Heart left ventricle (tissue), 16 donors: ENCODE results near the gene KCNAB1. TPM values are rescaled to one million over a fixed set of nuclear protein-coding genes. Genes with fewer than 3 reads are reported as not detected.

Experiments
- ATAC-seq, 4 donors: fragments of 200-7000 bp; cut with Tn5 transposase; one replicate each; pipeline ENCODE4 v1.9.1; 2020 to 2022; ENCODE audit warnings: moderate library complexity in 4 of 4, mild to moderate bottlenecking in 3 of 4, moderate number of reproducible peaks in 1 of 4
- DNase-seq, 5 donors: peaks; one replicate each; pipeline ENCODE4 v3.0.0-alpha.2; 2020
- H3K27ac ChIP-seq, 12 donors: fragments of 200-600 bp; sonication (generic) in 4 of 12; one replicate each; pipeline versions ENCODE4 v1.5.0 to v1.8.0; 2016 to 2022; ENCODE audit warnings: mild to moderate bottlenecking in 2 of 12
- H3K27me3 ChIP-seq, 9 donors: fragments of 200-600 bp; sonication (generic) in 2 of 9; one replicate each; pipeline versions ENCODE4 v1.5.1 to v1.8.0; 2016 to 2022; ENCODE audit warnings: mild to moderate bottlenecking in 3 of 9
- H3K36me3 ChIP-seq, 9 donors: fragments of 200-600 bp; sonication (generic) in 2 of 9; one replicate each; pipeline versions ENCODE4 v1.5.0 to v1.8.0; 2018 to 2022; ENCODE audit warnings: mild to moderate bottlenecking in 2 of 9
- H3K4me1 ChIP-seq, 12 donors: fragments of 200-600 bp; sonication (generic) in 4 of 12; one replicate each; pipeline versions ENCODE4 v1.5.0 to v1.8.0; 2016 to 2022; ENCODE audit warnings: mild to moderate bottlenecking in 3 of 12
- H3K4me3 ChIP-seq, 12 donors: fragments of 200-600 bp; sonication (generic) in 4 of 12; one replicate each; pipeline versions ENCODE4 v1.5.0 to v1.8.0; 2017 to 2022; ENCODE audit warnings: mild to moderate bottlenecking in 9 of 12, moderate library complexity in 4 of 12
- H3K9me3 ChIP-seq, 12 donors: fragments of 200-600 bp; sonication (generic) in 4 of 12; one replicate each; pipeline versions ENCODE4 v1.5.0 to v1.8.0; 2016 to 2022; ENCODE audit warnings: mild to moderate bottlenecking in 1 of 12
- POLR2A ChIP-seq, 2 donors: fragments of 450-650 bp; IDR thresholded peaks; one replicate each; pipeline ENCODE4 v1.6.1; 2017; ENCODE audit warnings: antibody characterized with exemption in 2 of 2, mild to moderate bottlenecking in 2 of 2, moderate library complexity in 2 of 2
- WGBS, 4 donors: extraction: QIAGEN DNeasy Blood & Tissue Kit in 2 of 4; methylation state at CpG; one replicate each; pipeline versions ENCODE4 v1.1.5 to v1.1.7; 2013 to 2018; 5-methylcytosine and 5-hydroxymethylcytosine counted together
- intact Hi-C, 10 donors: fragments of 100-400 bp; cut with DNase I; formaldehyde crosslinking; loops; one replicate each; pipeline versions ENCODE4 v1.11.1 to v1.14.2; 2022
- polyA plus RNA-seq, 2 donors: library from polyadenylated mRNA; stranded (reverse); fragments of 200-250 nt; gene quantifications; one replicate each; pipeline ENCODE4 v1.2.3, GENCODE V29; 2013
- total RNA-seq, 9 donors: library from RNA; depleted of rRNA in 2 of 9; stranded (reverse); fragments of >200 nt in 2 of 9; fragmentation: NEBNext Ultra II Directional in 3 of 9; extraction: Animal tissue kit (Norgen Biotek cat#: 25700) in 3 of 9; gene quantifications; one replicate each; pipeline versions ENCODE4 v1.1.0 to v1.2.4, GENCODE V29; 2016 to 2023
- TF ChIP-seq, protein P1 (sequence below), 12 donors: fragments of 200-600 bp; sonication (generic) in 4 of 12; IDR thresholded peaks; one replicate each; pipeline versions ENCODE4 v1.5.0 to v1.8.0; 2018 to 2022; ENCODE audit warnings: antibody characterized with exemption in 12 of 12, mild to moderate bottlenecking in 5 of 12
- donor health status: ischemic (EF 13 %, LVEDD 7.1; RV severe dilation, severe dysfunction).
- donor health status: healthy with polysubstance abuse.
- donor health status: DM: no; HTN: yes; CAD: no.
- donor health status: DM: no; HTN: no; CAD: no.
- donor health status: ischemic (EF 25% LVEDD 6.9; RV normal size, moderate dysfunction).
- donor health status: ischemic (EF 25% LVEDD 5.7; RV mildly dilated, moderate dysfunction).
- donor health status: healthy.
- donor health status: DM: yes; HTN: yes; CAD: no.
- donor health status: ischemic (EF 35%, LVEDD 5.7; RV mildly dilated, moderate dysfunction).
- donor health status: nonischemic (EF 11% LVEDD 7.7; RV severe dilation, severe dysfunction).
- donor health status: DM: yes; HTN: yes; CAD: no.
- donor health status: PGD.
- donor health status: ischemic (EF 29% LVEDD 5.4; RV normal size, mild dysfunction).
- donor health status: nonischemic (EF 23%, LVEDD 6.1; RV moderate dilation, normal function).

KCNAB1 gene
- total and polyA plus RNA-seq, 11 donors = 1.1 to 3.5 (median 2.3) TPM

DNA sequence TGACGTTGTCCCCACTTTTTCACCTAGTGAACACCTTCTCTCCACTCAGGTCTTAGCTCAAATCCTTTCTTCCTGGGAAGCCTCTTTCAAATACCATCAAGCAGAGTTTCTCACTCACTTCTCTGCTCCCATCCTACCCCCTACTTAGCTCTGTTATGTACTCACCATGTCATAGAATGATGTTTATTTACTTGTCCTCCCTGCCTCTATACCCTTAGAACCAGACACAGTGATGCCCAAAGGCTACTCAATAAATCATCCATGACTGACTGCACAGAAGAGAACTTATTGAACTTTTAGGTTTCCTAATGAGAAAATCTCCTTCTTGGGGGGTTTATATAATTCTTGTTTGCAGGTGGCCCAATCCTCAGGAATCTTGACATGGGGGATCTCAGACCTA is 280.4 kb downstream of the KCNAB1 start:
- TF ChIP-seq POLR2A (IDR thresholded peaks at IDR 0.05) = no peak
- TF ChIP-seq, protein P1, sequence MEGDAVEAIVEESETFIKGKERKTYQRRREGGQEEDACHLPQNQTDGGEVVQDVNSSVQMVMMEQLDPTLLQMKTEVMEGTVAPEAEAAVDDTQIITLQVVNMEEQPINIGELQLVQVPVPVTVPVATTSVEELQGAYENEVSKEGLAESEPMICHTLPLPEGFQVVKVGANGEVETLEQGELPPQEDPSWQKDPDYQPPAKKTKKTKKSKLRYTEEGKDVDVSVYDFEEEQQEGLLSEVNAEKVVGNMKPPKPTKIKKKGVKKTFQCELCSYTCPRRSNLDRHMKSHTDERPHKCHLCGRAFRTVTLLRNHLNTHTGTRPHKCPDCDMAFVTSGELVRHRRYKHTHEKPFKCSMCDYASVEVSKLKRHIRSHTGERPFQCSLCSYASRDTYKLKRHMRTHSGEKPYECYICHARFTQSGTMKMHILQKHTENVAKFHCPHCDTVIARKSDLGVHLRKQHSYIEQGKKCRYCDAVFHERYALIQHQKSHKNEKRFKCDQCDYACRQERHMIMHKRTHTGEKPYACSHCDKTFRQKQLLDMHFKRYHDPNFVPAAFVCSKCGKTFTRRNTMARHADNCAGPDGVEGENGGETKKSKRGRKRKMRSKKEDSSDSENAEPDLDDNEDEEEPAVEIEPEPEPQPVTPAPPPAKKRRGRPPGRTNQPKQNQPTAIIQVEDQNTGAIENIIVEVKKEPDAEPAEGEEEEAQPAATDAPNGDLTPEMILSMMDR (IDR thresholded peaks at IDR 0.05) = no peak
- intact Hi-C loops = no loop called here
- no peaks in the 10 kb centered on the region for H3K9me3 ChIP-seq
- no peak overlapping the region for H3K4me3 ChIP-seq
- 74 to 91% (median 82%) methylated on average over 1 of the region's 1 CpG for WGBS, 4 donors
- H3K36me3 ChIP-seq = no peaks in the 10 kb centered on the region
- DNase-seq (no peak), ATAC-seq (no peak)
- no peak overlapping the region for H3K27ac ChIP-seq
- no peaks in the 10 kb centered on the region for H3K27me3 ChIP-seq
- H3K4me1 ChIP-seq = peaks cover 0 to 14% (median 0%) of the 10 kb centered on the region in 12 donors

DNA sequence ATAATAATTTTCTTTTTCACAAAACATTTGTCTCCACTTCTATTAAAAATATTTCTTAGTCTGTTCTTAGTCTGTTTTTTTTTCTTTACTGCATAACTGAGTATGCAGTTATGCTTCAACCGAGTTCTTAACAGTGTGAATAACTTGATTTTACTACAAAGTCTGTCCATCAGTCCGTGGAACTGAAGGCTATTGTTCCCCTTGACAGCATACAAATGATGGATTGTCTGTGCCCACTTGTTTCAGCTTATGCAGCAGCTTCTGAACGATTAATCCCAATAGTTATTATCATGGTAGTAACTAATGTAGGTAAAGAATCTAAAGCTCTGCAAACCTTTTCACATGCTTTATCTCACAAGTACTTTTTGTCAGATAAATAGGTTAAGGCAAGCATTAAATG is 283.8 kb downstream of the KCNAB1 start:
- H3K27me3 ChIP-seq = no peaks in the 10 kb centered on the region
- DNase-seq = no peak
- WGBS, 4 donors = 42 to 61% (median 56%) methylated on average over 3 of the region's 3 CpGs
- no peak overlapping the region for H3K27ac ChIP-seq
- no peak for TF ChIP-seq POLR2A (IDR thresholded peaks at IDR 0.05)
- intact Hi-C loops = no loop called here
- H3K36me3 ChIP-seq = no peaks in the 10 kb centered on the region
- peaks cover 0 to 14% (median 0%) of the 10 kb centered on the region in 12 donors for H3K4me1 ChIP-seq
- no peaks in the 10 kb centered on the region for H3K9me3 ChIP-seq
- no peak overlapping the region for H3K4me3 ChIP-seq
- ATAC-seq = no peak

DNA sequence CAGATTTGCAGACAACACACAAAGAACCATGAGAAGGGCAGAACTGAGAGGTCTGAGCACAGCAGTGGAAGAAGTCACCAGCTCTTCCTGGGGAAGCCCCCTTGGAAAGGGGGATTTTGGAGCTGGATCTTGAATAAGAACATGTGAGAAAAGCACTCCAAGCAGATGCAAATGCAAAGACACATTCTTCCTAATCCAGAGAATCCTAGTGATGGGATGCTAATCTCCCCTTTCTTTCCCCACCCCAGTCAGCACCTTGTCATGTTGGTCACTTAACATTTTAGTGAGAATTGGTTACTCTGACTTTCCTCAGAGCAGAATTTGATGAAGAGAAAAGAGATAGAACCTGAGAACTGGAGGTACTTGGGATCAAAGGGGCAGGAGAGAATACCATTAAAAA is 286.0 kb downstream of the KCNAB1 start:
- H3K27me3 ChIP-seq = no peaks in the 10 kb centered on the region
- peaks cover 0 to 9% (median 0%) of the 10 kb centered on the region in 12 donors for H3K4me1 ChIP-seq
- no peaks in the 10 kb centered on the region for H3K9me3 ChIP-seq
- no peaks in the 10 kb centered on the region for H3K36me3 ChIP-seq
- intact Hi-C loops = no loop called here
- DNase-seq (no peak), ATAC-seq (no peak)
- H3K27ac ChIP-seq = no peak overlapping the region
- H3K4me3 ChIP-seq = no peak overlapping the region
- TF ChIP-seq, protein P1 (IDR thresholded peaks at IDR 0.05) = no peak
- no peak for TF ChIP-seq POLR2A (IDR thresholded peaks at IDR 0.05)

DNA sequence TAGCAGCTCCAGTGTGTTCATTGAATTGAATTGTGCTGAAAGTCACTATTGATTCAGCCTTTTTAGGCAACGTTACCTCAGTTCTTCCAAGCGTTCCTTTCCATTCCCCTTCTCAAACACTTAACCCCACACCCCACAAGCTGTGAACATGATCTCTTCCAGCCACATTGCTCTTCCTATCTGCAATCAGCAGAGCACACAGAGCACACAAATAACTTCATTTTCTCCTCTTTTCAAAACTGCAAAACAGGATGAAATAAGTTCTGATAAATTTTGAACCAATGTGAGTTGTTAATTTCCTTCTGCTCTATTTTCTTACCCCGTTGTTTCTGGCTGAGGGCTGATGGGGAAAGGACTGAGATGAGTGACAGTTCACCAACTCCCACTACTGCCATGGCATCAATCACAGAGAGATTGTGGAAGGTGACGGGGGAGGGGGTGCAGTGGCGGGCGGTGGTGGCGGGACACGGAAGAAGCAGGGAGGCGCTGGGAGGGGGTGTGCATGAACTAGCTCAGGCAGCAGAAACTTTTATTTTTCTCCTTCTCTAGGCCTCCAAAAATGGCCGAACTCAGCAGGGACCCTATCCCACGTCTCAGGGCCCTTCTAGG is 287.3 kb downstream of the KCNAB1 start:
- WGBS, 4 donors = 82 to 88% (median 84%) methylated on average over 11 of the region's 11 CpGs
- TF ChIP-seq POLR2A (IDR thresholded peaks at IDR 0.05) = no peak
- TF ChIP-seq, protein P1 (IDR thresholded peaks at IDR 0.05) = no peak
- no peaks in the 10 kb centered on the region for H3K36me3 ChIP-seq
- no peak overlapping the region for H3K27ac ChIP-seq
- intact Hi-C loops = no loop called here
- ATAC-seq = no peak
- no peak for DNase-seq
- H3K27me3 ChIP-seq = no peaks in the 10 kb centered on the region
- peaks cover 0 to 2% (median 0%) of the 10 kb centered on the region in 12 donors for H3K4me1 ChIP-seq
- no peaks in the 10 kb centered on the region for H3K9me3 ChIP-seq
- H3K4me3 ChIP-seq = no peak overlapping the region

DNA sequence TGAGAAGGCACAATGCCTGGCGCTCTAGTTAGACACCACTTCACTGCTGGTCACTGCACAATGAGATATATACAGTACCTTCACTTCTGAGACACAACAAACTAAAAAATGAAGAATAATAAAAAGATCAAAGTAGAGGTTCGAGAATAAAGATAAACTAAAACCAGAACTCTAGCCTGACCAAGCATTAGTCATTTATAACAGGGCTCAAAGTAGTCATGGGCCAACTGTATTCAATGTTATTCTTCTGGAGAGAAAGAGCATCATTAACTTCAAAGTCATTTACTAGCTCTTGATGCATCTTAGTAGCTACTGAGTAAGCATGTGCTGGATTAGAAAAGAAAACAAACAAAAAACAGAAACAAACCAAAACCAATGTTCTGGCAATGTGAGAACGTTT is 289.3 kb downstream of the KCNAB1 start:
- H3K4me1 ChIP-seq = peaks cover 0 to 12% (median 0%) of the 10 kb centered on the region in 12 donors
- no peaks in the 10 kb centered on the region for H3K9me3 ChIP-seq
- ATAC-seq = no peak
- TF ChIP-seq, protein P1 (IDR thresholded peaks at IDR 0.05) = no peak
- TF ChIP-seq POLR2A (IDR thresholded peaks at IDR 0.05) = no peak
- H3K27me3 ChIP-seq = no peaks in the 10 kb centered on the region
- DNase-seq = no peak
- intact Hi-C loops = no loop called here
- H3K36me3 ChIP-seq = no peaks in the 10 kb centered on the region
- H3K4me3 ChIP-seq = no peak overlapping the region
- H3K27ac ChIP-seq = no peak overlapping the region
- WGBS, 4 donors = 72 to 84% (median 74%) methylated on average over 3 of the region's 3 CpGs
